Skin epidermis (tissue), 12 donors: ENCODE measurements around the gene CHIT1.

Source experiments
- H3K27ac ChIP-seq, 21 experiments: fragments of 200-600 bp; sonication (generic) in 11 of 21; one replicate each; pipeline ENCODE4 v1.5.0; 2020; ENCODE audit warnings: mild to moderate bottlenecking in 3 of 21, inconsistent platforms in 2 of 21, moderate library complexity in 2 of 21
- H3K4me3 ChIP-seq, 7 experiments: fragments of 200-600 bp; sonication (generic) in 2 of 7; one replicate each; pipeline ENCODE4 v1.5.0; 2020; ENCODE audit warnings: inconsistent platforms in 2 of 7, mild to moderate bottlenecking in 2 of 7, moderate library complexity in 1 of 7

The CHIT1 gene

DNA sequence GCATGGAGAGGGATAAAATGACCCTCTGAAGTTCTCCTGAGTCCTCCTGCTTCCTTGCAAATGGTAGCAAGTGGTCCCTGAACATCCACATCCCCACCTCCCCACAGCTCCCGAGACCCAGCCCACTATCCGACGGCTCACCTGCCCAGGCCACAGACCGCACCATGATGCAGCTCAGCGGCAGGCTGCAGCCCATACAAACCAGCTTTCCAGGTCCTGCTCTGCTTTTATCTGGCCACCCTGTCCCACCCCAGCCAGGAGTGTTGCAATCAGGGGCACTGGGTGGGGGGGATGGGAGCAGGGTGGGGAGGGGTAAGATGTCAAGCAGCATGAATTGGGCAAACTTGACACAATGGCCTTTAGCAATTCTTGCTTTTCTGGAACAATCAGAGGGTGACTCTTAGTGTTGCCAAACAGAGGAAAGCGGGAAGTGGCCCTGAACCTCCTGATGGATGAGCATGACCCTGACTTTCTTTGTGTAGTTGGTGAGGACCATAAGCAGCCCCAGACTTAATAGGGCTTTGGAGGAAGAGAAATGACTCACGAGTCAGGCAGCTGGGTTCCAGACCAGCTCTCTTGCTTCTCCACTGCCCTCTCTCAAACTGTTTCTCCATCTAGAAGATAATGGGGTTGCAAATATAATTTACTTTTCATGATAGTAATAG is at the start of gene CHIT1:
Gene CHIT1 (minus strand): TSS at position 203 of the 665 bp plus-strand sequence. CDS start 37 bp downstream, at position 166.
- Histone ChIP-seq H3K27ac (no peak within 1 kb of the TSS), H3K4me3 (no peak within 1 kb of the TSS)

DNA sequence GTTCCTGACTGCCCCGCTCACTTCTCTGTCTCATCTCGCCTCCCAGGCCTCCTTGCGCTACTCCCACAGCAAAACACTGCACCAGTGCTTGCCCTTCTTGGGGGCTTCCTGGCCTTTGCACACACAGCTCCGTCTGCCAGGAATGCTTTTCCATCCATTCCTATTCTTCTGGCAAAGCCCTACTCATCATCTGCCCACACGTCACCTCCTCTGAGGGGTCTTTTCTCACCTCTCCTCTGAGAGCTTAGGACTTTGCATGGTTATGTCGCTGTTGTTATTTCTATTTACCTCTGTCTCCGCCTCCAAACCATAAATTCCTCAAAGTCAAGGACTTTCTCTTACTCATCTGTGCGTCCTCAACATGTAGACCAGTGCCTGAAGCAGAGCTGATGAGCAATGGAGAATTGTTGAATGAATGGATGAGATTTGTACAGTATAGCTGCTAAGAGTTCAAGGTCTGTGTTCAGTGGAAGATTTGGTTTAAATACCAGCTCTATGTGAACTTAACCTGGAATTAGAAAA is 49.5 kb upstream of the CHIT1 start:
- H3K27ac ChIP-seq = peak overlapping the region in 20 of 21 experiments; percentile 12 to 85 (median 72)
- H3K4me3 ChIP-seq = no peak overlapping the region

DNA sequence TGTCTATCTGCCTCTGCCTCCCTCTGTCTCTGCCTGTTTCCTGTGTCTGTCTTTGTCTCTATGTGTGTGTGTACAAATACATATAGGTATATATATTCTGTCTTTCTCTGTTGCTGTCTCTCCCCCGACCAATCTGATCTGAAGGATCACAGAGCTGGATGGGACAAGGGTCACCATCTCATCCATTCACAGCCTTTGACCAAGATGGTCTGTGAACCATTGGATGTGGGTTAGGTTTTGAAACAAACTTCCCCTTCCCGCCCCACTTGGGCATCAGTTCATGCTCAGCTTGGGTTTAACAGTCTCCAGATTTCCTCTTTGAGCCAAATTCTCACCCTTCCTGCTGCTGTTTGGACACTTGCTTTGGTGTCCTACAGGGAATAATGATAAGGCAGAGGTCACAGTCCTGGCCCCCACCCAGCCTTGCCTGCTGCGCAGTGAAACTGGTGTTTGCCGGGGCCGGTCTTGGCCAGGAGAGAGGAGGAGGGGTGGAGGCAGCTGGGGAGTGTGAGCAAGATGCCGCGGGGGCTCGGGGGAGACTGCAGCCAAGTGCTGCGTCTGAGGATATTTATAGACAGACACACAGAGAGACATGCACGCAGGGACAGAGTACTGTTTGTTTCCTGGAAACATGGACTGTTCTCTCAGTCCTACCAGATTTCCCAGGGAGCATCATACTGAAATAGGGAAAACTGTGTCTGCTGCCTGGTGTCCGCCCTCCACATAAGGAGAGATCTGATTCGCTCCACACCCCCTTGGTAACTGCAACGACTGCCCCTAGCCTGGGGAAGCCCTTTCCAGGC is 48.8 kb upstream of the CHIT1 start:
- Histone ChIP-seq H3K4me3 (peak overlapping the region in 1 of 7 experiments; percentile 3), H3K27ac (peak overlapping the region in 20 of 21 experiments; percentile 12 to 85 (median 72))

- Histone ChIP-seq H3K4me3 (no peak overlapping the region), H3K27ac (peak overlapping the region in 14 of 21 experiments; percentile 19 to 83 (median 71))
Observed at GRCh38 chr1:203276916-203277545, 47.6 kb upstream of the CHIT1 start.

DNA sequence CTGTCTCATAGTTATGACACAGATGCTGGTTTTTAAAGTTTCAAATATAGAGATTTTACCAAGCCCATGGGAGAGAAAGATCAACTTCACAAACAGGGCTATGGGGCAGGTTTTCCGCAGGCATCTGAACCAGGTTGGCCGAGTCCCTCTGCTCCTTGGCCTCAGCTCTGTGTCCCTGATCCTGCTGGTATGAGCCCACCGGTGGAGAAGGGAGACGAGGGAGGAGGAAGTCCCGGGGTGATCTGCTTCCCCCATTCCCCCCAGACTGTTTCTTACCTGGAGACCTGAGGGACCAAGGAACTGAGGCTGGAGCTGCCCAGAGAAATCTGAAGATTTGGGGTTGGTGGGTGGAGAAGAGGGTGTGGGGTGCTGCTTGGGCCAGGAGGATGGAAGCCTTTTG is 46.9 kb upstream of the CHIT1 start:
- Histone ChIP-seq H3K27ac (peak overlapping the region in 7 of 21 experiments; percentile 46 to 85 (median 75)), H3K4me3 (no peak overlapping the region)

DNA sequence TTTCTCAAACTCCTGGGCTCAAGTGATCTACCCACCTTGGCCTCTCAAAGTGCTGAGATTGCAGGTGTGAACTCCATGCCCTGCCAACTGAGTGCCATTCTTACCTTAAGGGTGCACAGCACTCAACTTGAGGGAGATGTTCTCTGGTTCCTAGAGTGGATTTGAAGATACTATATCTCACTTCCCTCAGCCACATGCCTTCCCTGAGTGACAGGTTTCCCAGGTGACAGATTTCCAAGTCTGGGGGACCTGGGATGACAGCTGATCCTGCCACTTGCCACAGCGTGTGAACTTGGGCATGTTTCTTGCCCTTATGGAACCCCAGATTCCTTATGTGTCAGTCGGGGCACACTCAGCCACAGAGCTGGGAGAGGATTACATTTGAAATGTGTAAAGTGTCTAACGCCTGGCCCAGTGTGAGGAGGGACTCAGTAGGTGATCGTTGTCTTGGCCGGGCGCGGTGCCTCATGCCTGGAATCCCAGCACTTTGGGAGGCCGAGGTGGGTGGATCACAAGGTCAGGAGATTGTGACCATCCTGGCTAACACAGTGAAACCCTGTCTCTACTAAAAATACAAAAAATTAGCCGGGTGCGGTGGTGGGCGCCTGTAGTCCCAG is 46.3 kb upstream of the CHIT1 start:
- H3K4me3 ChIP-seq = no peak overlapping the region
- H3K27ac ChIP-seq = peak overlapping the region in 13 of 21 experiments; percentile 13 to 93 (median 80)

GRCh38 chr1:203274603-203275381 is 45.3 kb upstream of the CHIT1 start:
- Histone ChIP-seq H3K27ac (peak overlapping the region; percentile 24 to 93 (median 78)), H3K4me3 (no peak overlapping the region)

GRCh38 chr1:203273869-203274602 is 44.6 kb upstream of the CHIT1 start:
- H3K27ac ChIP-seq = peak overlapping the region; percentile 24 to 93 (median 78)
- H3K4me3 ChIP-seq = peak overlapping the region in 6 of 7 experiments; percentile 8 to 24 (median 18)

DNA sequence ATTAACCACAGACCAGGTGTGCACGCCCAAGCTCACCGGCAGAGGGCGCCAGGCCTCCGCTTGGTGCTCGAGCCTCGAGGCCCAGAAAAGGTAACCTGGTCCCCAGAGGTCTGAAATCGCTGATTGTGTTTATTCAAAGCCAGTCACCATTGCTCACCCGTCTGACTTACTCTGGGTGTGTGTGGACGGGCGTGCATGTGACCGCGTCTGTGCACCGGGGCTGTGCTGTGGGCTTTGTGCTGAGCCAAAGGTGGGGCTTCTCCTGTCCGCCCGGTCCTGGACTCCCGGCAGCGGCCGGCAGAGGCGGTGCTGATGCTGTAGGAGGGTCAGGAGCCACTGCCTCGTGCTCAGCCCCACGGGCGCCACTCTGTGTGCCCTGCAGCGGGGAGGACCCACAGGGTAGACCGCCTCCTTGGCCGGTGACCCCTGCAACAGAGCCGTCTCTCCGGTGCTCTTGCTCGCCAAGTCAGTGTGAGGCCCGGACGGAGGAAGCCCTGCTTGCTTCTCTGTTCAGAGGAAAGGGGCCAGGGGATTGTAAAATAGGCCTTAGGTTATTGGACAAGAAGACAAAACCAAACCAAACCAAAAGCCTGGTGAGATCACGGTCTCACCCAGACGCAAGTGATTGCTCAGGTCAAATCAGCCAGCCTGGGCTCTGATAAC is 43.9 kb upstream of the CHIT1 start:
- Histone ChIP-seq H3K27ac (peak overlapping the region; percentile 19 to 93 (median 78)), H3K4me3 (peak overlapping the region in 6 of 7 experiments; percentile 8 to 24 (median 18))

- Histone ChIP-seq H3K4me3 (peak overlapping the region in 2 of 7 experiments; percentile 20 to 23), H3K27ac (peak overlapping the region in 9 of 21 experiments; percentile 71 to 93 (median 84))
Observed at GRCh38 chr1:203272633-203273205, 43.2 kb upstream of the CHIT1 start.

GRCh38 chr1:203271962-203272632 is 42.6 kb upstream of the CHIT1 start:
- Histone ChIP-seq H3K4me3 (no peak overlapping the region), H3K27ac (no peak overlapping the region)

DNA sequence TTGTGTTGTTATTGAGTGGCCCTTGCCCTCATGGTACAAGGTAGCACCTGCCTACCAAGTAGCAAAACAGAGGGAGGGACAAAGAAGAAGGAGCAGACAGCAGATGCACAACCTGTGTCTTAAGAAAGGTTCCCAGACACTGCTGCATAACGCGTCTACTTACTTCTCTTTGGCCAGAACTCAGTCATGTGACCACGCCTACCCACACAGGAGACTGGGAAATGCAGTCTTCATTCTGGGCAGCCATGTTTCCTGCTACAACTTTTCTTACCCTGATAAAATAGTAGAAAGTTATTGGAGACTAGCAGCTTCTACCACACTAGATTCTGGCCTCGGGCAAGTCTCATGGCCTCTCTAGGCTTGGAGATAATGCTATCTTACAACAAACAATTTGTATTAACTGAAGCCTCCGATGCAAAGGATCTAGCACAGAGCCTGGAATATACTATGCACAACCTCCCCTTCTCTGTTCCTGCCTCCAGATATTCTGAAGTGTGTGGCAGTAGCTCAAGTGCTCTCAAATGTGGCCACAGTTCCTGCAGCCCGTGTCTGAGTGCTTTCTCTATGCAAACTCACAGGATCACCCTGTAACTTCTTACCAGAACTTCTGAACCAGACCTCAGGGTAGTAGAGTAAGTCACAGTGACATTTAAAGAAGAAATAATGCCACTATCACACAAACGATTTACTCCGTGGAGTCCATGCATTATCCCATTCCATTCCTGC is 41.7 kb upstream of the CHIT1 start:
- Histone ChIP-seq H3K27ac (peak overlapping the region in 1 of 21 experiments; percentile 47), H3K4me3 (no peak overlapping the region)

DNA sequence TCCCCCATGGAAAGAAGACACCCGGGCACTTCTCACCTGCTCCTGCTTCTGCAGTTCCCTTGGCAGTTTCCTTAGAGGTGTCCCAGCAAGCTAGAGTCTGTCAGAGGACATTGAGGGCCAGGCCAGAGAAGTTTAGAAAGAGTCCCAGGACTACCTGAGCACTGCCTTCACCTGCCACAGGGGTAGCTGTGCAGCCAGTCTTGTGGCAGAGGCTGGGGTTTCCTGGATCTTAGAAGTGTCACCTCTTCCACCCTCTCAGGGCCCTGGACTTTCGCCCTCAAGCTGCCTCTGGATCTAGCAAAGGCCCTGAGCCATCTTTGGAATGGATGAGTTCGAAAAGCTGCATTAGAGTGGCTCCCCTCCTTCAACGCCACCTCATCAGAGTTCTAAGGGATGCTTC is 41.0 kb upstream of the CHIT1 start:
- H3K4me3 ChIP-seq = no peak overlapping the region

DNA sequence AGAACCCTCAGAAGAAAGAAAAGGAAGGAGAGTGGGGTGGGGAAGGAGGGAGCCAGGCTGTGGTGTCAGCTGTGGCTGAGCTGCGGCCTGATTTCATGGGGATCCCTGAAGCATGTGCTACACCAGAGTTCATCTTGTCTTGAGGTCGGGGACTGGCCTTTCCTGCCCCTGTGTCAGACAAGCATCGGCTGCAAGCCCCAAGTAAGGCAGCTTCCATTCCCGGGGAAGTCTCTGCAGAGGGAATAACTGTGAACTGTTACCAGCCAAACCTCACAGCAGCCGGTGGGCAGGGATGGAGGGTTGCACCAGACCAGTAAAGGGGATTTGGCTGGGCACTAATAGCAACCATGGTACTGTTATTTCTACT is 40.2 kb upstream of the CHIT1 start:
- no peak overlapping the region for H3K27ac ChIP-seq

More for the DNA sequence above, 41.0 kb upstream of the CHIT1 start:
- no peak overlapping the region for H3K27ac ChIP-seq

DNA sequence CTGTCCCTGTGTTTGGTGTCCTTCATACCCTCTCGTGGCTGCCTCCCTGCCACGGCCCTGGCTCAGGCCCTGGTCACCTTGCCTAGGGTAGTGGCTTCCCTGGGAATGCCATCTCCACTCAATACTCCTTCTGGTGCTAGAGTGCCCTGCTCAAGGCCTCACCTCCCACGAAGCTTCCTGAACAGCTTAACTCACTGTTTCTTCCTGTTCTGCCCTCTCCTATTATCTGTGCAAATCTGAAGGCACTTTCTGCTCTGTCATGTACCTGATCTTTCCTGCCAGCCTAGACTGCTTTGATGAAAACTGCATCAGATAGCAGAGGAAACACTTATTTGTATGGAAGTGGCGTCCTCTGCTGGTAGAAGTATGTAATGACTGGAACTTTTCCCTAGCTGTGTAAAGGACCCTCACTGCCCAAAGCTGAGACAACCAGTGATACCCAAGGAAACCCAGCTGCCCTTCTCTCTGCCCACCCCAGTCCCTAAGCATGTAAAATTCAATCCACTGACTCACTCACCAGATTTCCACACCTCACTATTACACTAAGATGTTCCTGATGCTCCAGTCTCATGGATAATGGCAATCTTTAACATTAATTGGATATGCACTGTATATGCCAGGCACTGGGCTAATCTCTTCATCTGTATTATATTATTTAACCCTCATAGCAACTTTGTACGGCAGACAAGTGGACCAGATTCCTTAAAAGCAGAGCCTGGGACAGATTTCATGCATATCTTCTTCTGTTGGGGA is 39.6 kb upstream of the CHIT1 start:
- Histone ChIP-seq H3K4me3 (no peak overlapping the region), H3K27ac (peak overlapping the region in 5 of 21 experiments; percentile 13 to 73 (median 49))

More for the DNA sequence above, 40.2 kb upstream of the CHIT1 start:
- H3K4me3 ChIP-seq = no peak overlapping the region
